GDM1 (cell line): ENCODE data around the gene ELAC1.
"Not testable (repeated sequence)": the region's sequence is repeated elsewhere in the genome, so short reads cannot be mapped to it uniquely, and the experiment has no call there.

ENCODE experiments used
- DNase-seq: peaks from one replicate; lab custom pipeline; 2025; lab: John Stamatoyannopoulos, UW

ELAC1 gene

GRCh38 chr18:50967714-50968661 is at the start of gene ELAC1:
Gene ELAC1 (plus strand): TSS chr18:50968040. CDS start chr18:50974405, 6,365 bp downstream.
- DNase-seq, result peak; percentile 62

- DNase-seq, result no peak
Measured at GRCh38 chr18:50918153-50918552, 49.7 kb upstream of the ELAC1 start.

- no peak for DNase-seq
Measured at GRCh38 chr18:50924372-50924771, 43.5 kb upstream of the ELAC1 start.

GRCh38 chr18:50926521-50926920 is 41.3 kb upstream of the ELAC1 start:
- DNase-seq, result no peak

GRCh38 chr18:50928551-50928950 is 39.3 kb upstream of the ELAC1 start:
- no peak for DNase-seq

GRCh38 chr18:50933684-50934083 is 34.2 kb upstream of the ELAC1 start:
- DNase-seq, result no peak

- no peak for DNase-seq
Measured at GRCh38 chr18:50934545-50935211, 33.2 kb upstream of the ELAC1 start.

- DNase-seq, result no peak
Measured at GRCh38 chr18:50935493-50936191, 32.2 kb upstream of the ELAC1 start.

- no peak for DNase-seq
Measured at GRCh38 chr18:50937183-50937582, 30.7 kb upstream of the ELAC1 start.

- no peak for DNase-seq
Measured at GRCh38 chr18:50938912-50939311, 28.9 kb upstream of the ELAC1 start.

GRCh38 chr18:50944245-50944932 is 23.5 kb upstream of the ELAC1 start:
- DNase-seq, result peak; percentile 1

GRCh38 chr18:50945918-50946317 is 21.9 kb upstream of the ELAC1 start:
- not testable (repeated sequence) for DNase-seq

GRCh38 chr18:50947899-50948298 is 19.9 kb upstream of the ELAC1 start:
- DNase-seq, result no peak

GRCh38 chr18:50949185-50949584 is 18.7 kb upstream of the ELAC1 start:
- DNase-seq, result no peak

- no peak for DNase-seq
Measured at GRCh38 chr18:50950626-50951025, 17.2 kb upstream of the ELAC1 start.

- DNase-seq, result no peak
Measured at GRCh38 chr18:50953822-50954221, 14.0 kb upstream of the ELAC1 start.

- no peak for DNase-seq
Measured at GRCh38 chr18:50955253-50955652, 12.6 kb upstream of the ELAC1 start.

GRCh38 chr18:50956116-50956515 is 11.7 kb upstream of the ELAC1 start:
- DNase-seq, result no peak

- no peak for DNase-seq
Measured at GRCh38 chr18:50961974-50962373, 5.9 kb upstream of the ELAC1 start.

- DNase-seq, result no peak
Measured at GRCh38 chr18:50969448-50969847, 1.6 kb downstream of the ELAC1 start.

GRCh38 chr18:50970006-50970405 is 2.2 kb downstream of the ELAC1 start:
- no peak for DNase-seq

- not testable (repeated sequence) for DNase-seq
Measured at GRCh38 chr18:50972404-50972803, 4.6 kb downstream of the ELAC1 start.
